KMS-11 (cell line): ENCODE data around the gene ZBBX.

ENCODE experiments used
- H2AFZ ChIP-seq: fragments of 200-600 bp; sonication (generic); 2 replicates; pipeline ENCODE4 v1.6.1; 2016; ENCODE audit warnings: antibody characterized with exemption, mixed run types, low read depth
- H3K27ac ChIP-seq: fragments of 200-600 bp; sonication (generic); 2 replicates; pipeline ENCODE4 v1.6.1; 2016; ENCODE audit warnings: mild to moderate bottlenecking, mixed run types
- H3K27me3 ChIP-seq: fragments of 200-600 bp; sonication (generic); 2 replicates; pipeline ENCODE4 v1.6.1; 2017; ENCODE audit warnings: mild to moderate bottlenecking, low read depth, mixed run types, moderate library complexity; ENCODE audit not compliant: insufficient read depth
- H3K36me3 ChIP-seq: fragments of 200-600 bp; sonication (generic); 2 replicates; pipeline ENCODE4 v1.6.1; 2017; ENCODE audit warnings: mild to moderate bottlenecking, mixed run types; ENCODE audit not compliant: insufficient read depth
- H3K4me1 ChIP-seq: fragments of 200-600 bp; sonication (generic); 2 replicates; pipeline ENCODE4 v1.6.1; 2016; ENCODE audit warnings: mild to moderate bottlenecking, low read depth, mixed run types; ENCODE audit not compliant: poor library complexity, severe bottlenecking
- H3K4me2 ChIP-seq: fragments of 200-600 bp; sonication (generic); 2 replicates; pipeline ENCODE4 v1.7.0; 2016; ENCODE audit warnings: mild to moderate bottlenecking, mixed run types
- H3K4me3 ChIP-seq: fragments of 200-600 bp; sonication (generic); IDR thresholded peaks from 2 replicates; pipeline ENCODE4 v1.6.1; 2017; ENCODE audit warnings: low read depth, low read length, mixed read lengths; ENCODE audit not compliant: insufficient read depth
- H3K79me2 ChIP-seq: fragments of 200-600 bp; sonication (generic); 2 replicates; pipeline ENCODE4 v1.6.1; 2016; ENCODE audit warnings: low read depth, mixed run types; ENCODE audit not compliant: insufficient read depth
- H3K9ac ChIP-seq: fragments of 200-600 bp; sonication (generic); 2 replicates; pipeline ENCODE4 v1.6.1; 2016; ENCODE audit warnings: mild to moderate bottlenecking, mixed run types
- H4K20me1 ChIP-seq: fragments of 200-600 bp; sonication (generic); 2 replicates; pipeline ENCODE4 v1.6.1; 2016; ENCODE audit warnings: mild to moderate bottlenecking, mixed run types; ENCODE audit not compliant: insufficient read depth
- CTCF ChIP-seq: fragments of 200-600 bp; sonication (generic); conservative IDR thresholded peaks from 2 replicates; pipeline ENCODE4 v1.6.1; 2017; ENCODE audit warnings: low read depth, mild to moderate bottlenecking, antibody characterized with exemption, low read length, moderate library complexity, mixed read lengths

ZBBX gene

DNA sequence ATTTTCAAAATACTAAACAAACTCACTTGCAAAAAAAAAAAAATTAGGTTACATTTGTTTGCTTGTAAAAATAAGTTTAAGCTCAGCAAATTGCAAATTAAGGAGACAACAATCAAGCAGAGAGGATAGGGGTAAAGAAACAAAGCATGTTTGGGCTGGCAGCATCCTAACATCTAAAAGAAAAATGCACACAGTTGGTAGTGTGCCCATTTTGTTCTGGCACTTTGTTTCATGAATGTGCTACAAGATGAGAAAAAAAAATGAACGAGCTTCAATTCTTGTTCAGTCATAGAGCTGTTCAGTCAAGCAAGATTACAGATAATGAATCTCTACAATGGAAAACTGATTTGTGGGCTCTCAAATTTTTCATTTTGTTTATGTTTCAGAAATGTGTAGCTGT is 17.7 kb upstream of the ZBBX start:
- H3K4me2 ChIP-seq, result no peak overlapping the region
- TF ChIP-seq CTCF, result no peak

GRCh38 chr3:167396075-167396474 is 16.0 kb upstream of the ZBBX start:
- no peak overlapping the region for H3K27ac ChIP-seq
- H3K27me3 ChIP-seq, result no peaks in the 10 kb centered on the region
- TF ChIP-seq CTCF, result no peak
- no peak overlapping the region for H3K4me2 ChIP-seq
- no peaks in the 10 kb centered on the region for H3K79me2 ChIP-seq
- H4K20me1 ChIP-seq, result no peaks in the 10 kb centered on the region
- H3K9ac ChIP-seq, result no peak overlapping the region
- H3K4me3 ChIP-seq, result no peak overlapping the region
- H3K36me3 ChIP-seq, result no peaks in the 10 kb centered on the region
- no peaks in the 10 kb centered on the region for H3K4me1 ChIP-seq
- no peak overlapping the region for H2AFZ ChIP-seq

More for the DNA sequence above, 17.7 kb upstream of the ZBBX start:
- no peak overlapping the region for H3K9ac ChIP-seq
- H3K27ac ChIP-seq, result no peak overlapping the region
- no peaks in the 10 kb centered on the region for H3K27me3 ChIP-seq
- no peaks in the 10 kb centered on the region for H4K20me1 ChIP-seq
- H2AFZ ChIP-seq, result no peak overlapping the region
- H3K36me3 ChIP-seq, result no peaks in the 10 kb centered on the region
- H3K79me2 ChIP-seq, result no peaks in the 10 kb centered on the region
- H3K4me1 ChIP-seq, result no peaks in the 10 kb centered on the region
- no peak overlapping the region for H3K4me3 ChIP-seq

DNA sequence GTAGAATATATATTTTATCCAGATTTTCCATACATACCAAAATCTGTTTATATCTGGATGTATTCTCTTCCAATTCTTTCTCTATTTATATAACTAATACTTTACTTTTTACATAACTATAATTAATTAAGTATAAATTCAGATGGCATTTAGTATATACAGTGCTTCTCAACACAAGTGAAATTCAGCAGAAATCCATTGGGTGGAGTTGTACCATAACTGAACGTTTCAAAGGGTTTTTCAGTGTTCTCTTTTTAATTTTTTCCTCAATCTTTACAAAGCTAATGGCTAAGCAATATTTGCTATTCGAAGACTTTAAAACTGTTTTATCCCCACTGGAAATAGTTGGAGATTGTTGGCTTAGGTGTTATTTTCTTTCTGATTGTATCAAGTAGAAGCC is 13.9 kb upstream of the ZBBX start:
- TF ChIP-seq CTCF, result no peak
- Histone ChIP-seq H3K36me3 (no peaks in the 10 kb centered on the region), H2AFZ (no peak overlapping the region), H3K9ac (no peak overlapping the region), H3K4me3 (no peak overlapping the region), H3K4me1 (no peaks in the 10 kb centered on the region), H3K4me2 (no peak overlapping the region), H4K20me1 (no peaks in the 10 kb centered on the region), H3K27me3 (no peaks in the 10 kb centered on the region), H3K27ac (no peak overlapping the region), H3K79me2 (no peaks in the 10 kb centered on the region)

GRCh38 chr3:167382155-167382554 is 2.1 kb upstream of the ZBBX start:
- Histone ChIP-seq H4K20me1 (no peaks in the 10 kb centered on the region), H3K4me3 (no peak overlapping the region), H3K79me2 (no peaks in the 10 kb centered on the region), H3K36me3 (no peaks in the 10 kb centered on the region), H3K9ac (no peak overlapping the region), H3K27me3 (no peaks in the 10 kb centered on the region), H2AFZ (no peak overlapping the region), H3K4me2 (no peak overlapping the region), H3K27ac (no peak overlapping the region), H3K4me1 (peaks cover 5% of the 10 kb centered on the region)
- no peak for TF ChIP-seq CTCF
